Calu3 (cell line): ENCODE results near the gene WNT7B. TPM values are rescaled to one million over a fixed set of nuclear protein-coding genes. Genes with fewer than 3 reads are reported as not detected.

Experiments used
- BruUV-seq: library from RNA; stranded (reverse); fragments of 400-500 nt; replicated peaks from 2 replicates; lab custom pipeline; 2021; lab: Mats Ljungman, UMichigan
- CTCF ChIA-PET: fragments of 300-600 bp; sonication (Branson Sonifier 250); formaldehyde crosslinking; loops from one replicate; lab custom pipeline; 2022; ENCODE audit warnings: antibody characterized with exemption; lab: Charles Lee
- DNase-seq: peaks from one replicate; pipeline ENCODE4 v3.0.0; 2022
- H3K27ac Mint-ChIP-seq: one replicate; pipeline ENCODE4 v1.8.0; 2022; ENCODE audit warnings: mixed read lengths; ENCODE audit not compliant: unreplicated experiment
- H3K27me3 Mint-ChIP-seq: one replicate; pipeline ENCODE4 v1.8.0; 2022; ENCODE audit warnings: mixed read lengths; ENCODE audit not compliant: unreplicated experiment
- H3K36me3 Mint-ChIP-seq: one replicate; pipeline ENCODE4 v1.8.0; 2022; ENCODE audit warnings: mild to moderate bottlenecking, moderate library complexity, mixed read lengths; ENCODE audit not compliant: insufficient read depth, unreplicated experiment
- H3K4me1 Mint-ChIP-seq: one replicate; pipeline ENCODE4 v1.8.0; 2022; ENCODE audit warnings: mild to moderate bottlenecking, low read depth, mixed read lengths; ENCODE audit not compliant: unreplicated experiment
- H3K4me3 Mint-ChIP-seq: one replicate; pipeline ENCODE4 v1.8.0; 2022; ENCODE audit warnings: mild to moderate bottlenecking, low read depth, moderate library complexity, mixed read lengths; ENCODE audit not compliant: unreplicated experiment
- H3K9me3 Mint-ChIP-seq: one replicate; pipeline ENCODE4 v1.8.0; 2022; ENCODE audit warnings: low read depth, mixed read lengths; ENCODE audit not compliant: unreplicated experiment
- CTCF ChIP-seq: fragments of 200-600 bp; IDR thresholded peaks from one replicate; pipeline ENCODE4 v1.8.0; 2022; ENCODE audit warnings: antibody characterized with exemption; ENCODE audit not compliant: unreplicated experiment
- intact Hi-C: fragments of 100-400 bp; cut with micrococcal nuclease; formaldehyde crosslinking; loops from one replicate; pipeline ENCODE4 v1.10.0; 2022; ENCODE audit not compliant: unreplicated experiment
- total RNA-seq: library from RNA; stranded (reverse); gene quantifications from 2 replicates; pipeline ENCODE4 v1.2.3, GENCODE V29; 2022

The WNT7B gene
- total RNA-seq, 1 experiment from 2014 or later = 100.0 TPM

GRCh38 chr22:45915151-45915550 lies 61.8 kb downstream of the WNT7B start:
- Mint-ChIP-seq H3K36me3 (peaks cover 82% of the 10 kb centered on the region), H3K27me3 (no peaks in the 10 kb centered on the region), H3K4me3 (no peak overlapping the region), H3K4me1 (peaks cover 70% of the 10 kb centered on the region), H3K27ac (peak overlapping the region; percentile 58), H3K9me3 (peaks cover 5% of the 10 kb centered on the region)
- BruUV-seq = no TSS peak
- TF ChIP-seq CTCF = no peak
- CTCF ChIA-PET = no interaction called here
- intact Hi-C loops = no loop called here
- no peak for DNase-seq

GRCh38 chr22:45914309-45914708 lies 62.7 kb downstream of the WNT7B start:
- Mint-ChIP-seq H3K4me3 (no peak overlapping the region), H3K9me3 (peaks cover 5% of the 10 kb centered on the region), H3K27ac (peak overlapping the region; percentile 72), H3K36me3 (peaks cover 73% of the 10 kb centered on the region), H3K4me1 (peaks cover 70% of the 10 kb centered on the region), H3K27me3 (no peaks in the 10 kb centered on the region)
- intact Hi-C loops = no loop called here
- no TSS peak for BruUV-seq
- DNase-seq = no peak
- no peak for TF ChIP-seq CTCF
- CTCF ChIA-PET = interaction anchor here (0.6 to 1.1 kb wide), 2 partner anchors 20 to 433 kb away, joined by 3 read pairs; no protein-coding TSS in a partner anchor

GRCh38 chr22:45912910-45913309 lies 64.1 kb downstream of the WNT7B start:
- no TSS peak for BruUV-seq
- CTCF ChIA-PET = interaction anchor here (0.6 kb wide), 1 partner anchor 12 kb away, joined by 4 read pairs; no protein-coding TSS in a partner anchor
- H3K4me3 Mint-ChIP-seq = no peak overlapping the region
- H3K4me1 Mint-ChIP-seq = peaks cover 57% of the 10 kb centered on the region
- no peak for TF ChIP-seq CTCF
- intact Hi-C loops = no loop called here
- H3K27me3 Mint-ChIP-seq = no peaks in the 10 kb centered on the region
- no peak for DNase-seq
- peaks cover 59% of the 10 kb centered on the region for H3K36me3 Mint-ChIP-seq
- peak overlapping the region; percentile 77 for H3K27ac Mint-ChIP-seq
- H3K9me3 Mint-ChIP-seq = peaks cover 5% of the 10 kb centered on the region

GRCh38 chr22:45911601-45912271 lies 65.2 kb downstream of the WNT7B start:
- peaks cover 46% of the 10 kb centered on the region for H3K4me1 Mint-ChIP-seq
- peaks cover 48% of the 10 kb centered on the region for H3K36me3 Mint-ChIP-seq
- BruUV-seq = no TSS peak
- peaks cover 5% of the 10 kb centered on the region for H3K9me3 Mint-ChIP-seq
- CTCF ChIA-PET = interaction anchor here (0.6 to 1.9 kb wide), 9 partner anchors 8 to 249 kb away, joined by 3 to 18 read pairs (median 3); partner anchors contain the start of gene WNT7B
- peak overlapping the region; percentile 57 for H3K4me3 Mint-ChIP-seq
- peak overlapping the region; percentile 77 for H3K27ac Mint-ChIP-seq
- no peak for TF ChIP-seq CTCF
- H3K27me3 Mint-ChIP-seq = no peaks in the 10 kb centered on the region
- peak; percentile 81 for DNase-seq
- intact Hi-C loops = no loop called here
